Right lobe of liver (tissue), 4 donors: ENCODE measurements around the gene TMPRSS9.

Experiments used
- CTCF ChIP-seq, 4 donors: fragments of 200-600 bp in 3 of 4; fragments of 450-650 bp in 1 of 4; IDR thresholded peaks; one replicate each; pipeline versions ENCODE4 v1.5.1 to v1.8.0; 2016 to 2022; ENCODE audit warnings: antibody characterized with exemption in 4 of 4, mild to moderate bottlenecking in 2 of 4
- POLR2A ChIP-seq: fragments of 450-650 bp; IDR thresholded peaks from one replicate; pipeline ENCODE4 v1.6.1; 2017; ENCODE audit warnings: antibody characterized with exemption, mild to moderate bottlenecking
- donor health status: DM: no; HTN: no; CAD: no.
- donor health status: DM: no; HTN: no; CAD: no.
- donor health status: DM: no; HTN: yes; CAD: no.

- TF ChIP-seq CTCF (IDR thresholded peaks at IDR 0.05) (no peak), POLR2A (no peak)
Measured at GRCh38 chr19:2332341-2333026, 27.6 kb upstream of the TMPRSS9 start.
